Epithelial cell of umbilical artery (primary cell): Measurements from ENCODE around the gene LARP6. TPM values are rescaled to one million over a fixed set of nuclear protein-coding genes. Genes with fewer than 3 reads are reported as not detected.

Experiments used
- total RNA-seq: library from RNA; depleted of rRNA; stranded (reverse); fragments of >200 nt; gene quantifications from 2 replicates; pipeline ENCODE4 v1.2.3, GENCODE V29; 2014

Gene LARP6
- 14.4 and 16.9 TPM in 2 replicates for total RNA-seq

GRCh38 chr15:70853973-70854665 lies at the start of gene LARP6:
TSS of gene LARP6 (minus strand) at chr15:70854157. CDS start at chr15:70854088, 69 bp downstream.

GRCh38 chr15:70892002-70892911 lies 38.3 kb upstream of the LARP6 start, which contains the start of the genes LRRC49 and THAP10:
TSS of gene LRRC49 (plus strand) at chr15:70892826. CDS start at chr15:70892895, 69 bp downstream.
TSS of gene THAP10 (minus strand) at chr15:70892433. CDS start at chr15:70892272, 161 bp downstream.

Other genes starting within 250 kb of the LARP6 start
- 133 and 144 TPM in 2 replicates for gene UACA, start 90.6 kb downstream of the LARP6 start, total RNA-seq
- gene THAP10, start 38.3 kb upstream of the LARP6 start, total RNA-seq: 1.9 and 3.8 TPM in 2 replicates
- 8.4 and 10.0 TPM in 2 replicates for gene LRRC49, start 38.7 kb upstream of the LARP6 start, total RNA-seq